Measurements from ENCODE around the gene HLA-DMA. TPM values are rescaled to one million over a fixed set of nuclear protein-coding genes. Genes with fewer than 3 reads are reported as not detected.

HLA-DMA gene
- total RNA-seq, 1 donor from 2014 or later: 4.7 TPM

DNA sequence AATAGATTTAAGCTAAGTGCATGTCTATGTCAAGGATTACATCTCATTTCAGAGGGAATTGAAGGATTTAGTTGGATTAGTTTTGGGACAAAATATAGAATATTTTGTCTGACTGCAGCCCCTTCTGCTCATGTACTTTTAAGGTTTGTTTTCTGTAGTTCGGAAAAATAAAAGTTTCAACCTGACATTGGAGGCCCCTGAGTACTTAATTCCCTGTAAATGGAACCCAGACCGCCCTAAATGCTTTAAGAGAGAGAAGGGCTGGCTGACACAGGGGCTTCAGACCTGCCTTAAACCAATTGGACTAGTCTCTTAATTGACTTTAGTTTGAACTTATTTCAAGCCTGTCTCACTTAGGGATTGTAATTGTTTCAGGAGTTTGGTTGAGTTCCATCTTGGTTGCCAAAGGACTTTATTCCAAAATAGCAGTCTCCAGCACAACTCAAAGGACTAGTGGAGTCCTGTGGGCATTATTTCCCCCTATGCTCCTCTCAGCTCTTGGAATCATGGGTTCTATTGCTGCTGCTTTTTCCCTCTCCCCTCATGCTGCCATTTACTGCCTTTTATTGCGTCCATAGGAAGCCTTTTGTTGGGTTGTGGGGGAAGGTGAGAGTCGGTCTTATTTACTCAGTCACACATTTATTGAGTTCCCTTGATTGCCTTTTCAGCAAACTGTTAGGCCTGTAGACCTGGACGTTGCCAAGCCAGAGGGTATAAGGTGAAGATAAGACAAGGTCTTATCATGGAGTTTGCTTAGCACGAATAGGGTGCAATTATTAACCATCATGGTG is 30.0 kb upstream of the HLA-DMA start:
- no peak for TF ChIP-seq CTCF (IDR thresholded peaks at IDR 0.05; ENCODE audit: insufficient read depth, low read length, poor library complexity, severe bottlenecking)
- peaks cover 4% of the 10 kb centered on the region for H3K36me3 ChIP-seq (ENCODE audit: control insufficient read depth, insufficient read depth, low read length)
- no peak overlapping the region for H3K4me3 ChIP-seq (ENCODE audit: low read depth, low read length)
- no peak for DNase-seq (ENCODE audit: low read depth)
- H3K27me3 ChIP-seq (ENCODE audit: control insufficient read depth, insufficient read depth, low read length): no peaks in the 10 kb centered on the region

- TF ChIP-seq CTCF (IDR thresholded peaks at IDR 0.05; ENCODE audit: insufficient read depth, low read length, poor library complexity, severe bottlenecking): no peak
- peaks cover 4% of the 10 kb centered on the region for H3K36me3 ChIP-seq (ENCODE audit: control insufficient read depth, insufficient read depth, low read length)
- H3K27me3 ChIP-seq (ENCODE audit: control insufficient read depth, insufficient read depth, low read length): no peaks in the 10 kb centered on the region
- no peak overlapping the region for H3K4me3 ChIP-seq (ENCODE audit: low read depth, low read length)
- DNase-seq (ENCODE audit: low read depth): no peak
Observed at GRCh38 chr6:32982084-32982701, 29.3 kb upstream of the HLA-DMA start.

DNA sequence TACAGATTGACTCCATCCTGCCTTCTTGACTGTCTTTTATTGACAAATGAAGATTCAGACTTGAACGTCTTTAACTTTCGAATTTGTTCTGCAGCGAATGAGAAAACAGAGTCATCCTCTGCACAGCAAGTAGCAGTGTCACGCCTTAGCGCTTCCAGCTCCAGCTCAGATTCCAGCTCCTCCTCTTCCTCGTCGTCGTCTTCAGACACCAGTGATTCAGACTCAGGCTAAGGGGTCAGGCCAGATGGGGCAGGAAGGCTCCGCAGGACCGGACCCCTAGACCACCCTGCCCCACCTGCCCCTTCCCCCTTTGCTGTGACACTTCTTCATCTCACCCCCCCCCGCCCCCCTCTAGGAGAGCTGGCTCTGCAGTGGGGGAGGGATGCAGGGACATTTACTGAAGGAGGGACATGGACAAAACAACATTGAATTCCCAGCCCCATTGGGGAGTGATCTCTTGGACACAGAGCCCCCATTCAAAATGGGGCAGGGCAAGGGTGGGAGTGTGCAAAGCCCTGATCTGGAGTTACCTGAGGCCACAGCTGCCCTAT is 27.7 kb upstream of the HLA-DMA start:
- DNase-seq (ENCODE audit: low read depth): no peak
- no peak for TF ChIP-seq CTCF (IDR thresholded peaks at IDR 0.05; ENCODE audit: insufficient read depth, low read length, poor library complexity, severe bottlenecking)
- Histone ChIP-seq H3K36me3 (ENCODE audit: control insufficient read depth, insufficient read depth, low read length) (peaks cover 6% of the 10 kb centered on the region), H3K27me3 (ENCODE audit: control insufficient read depth, insufficient read depth, low read length) (no peaks in the 10 kb centered on the region), H3K4me3 (ENCODE audit: low read depth, low read length) (no peak overlapping the region)

- DNase-seq (ENCODE audit: low read depth): no peak
- TF ChIP-seq CTCF (IDR thresholded peaks at IDR 0.05; ENCODE audit: insufficient read depth, low read length, poor library complexity, severe bottlenecking): no peak
- H3K27me3 ChIP-seq (ENCODE audit: control insufficient read depth, insufficient read depth, low read length): no peaks in the 10 kb centered on the region
- H3K4me3 ChIP-seq (ENCODE audit: low read depth, low read length): no peak overlapping the region
- peaks cover 6% of the 10 kb centered on the region for H3K36me3 ChIP-seq (ENCODE audit: control insufficient read depth, insufficient read depth, low read length)
Observed at GRCh38 chr6:32979720-32980487, 27.0 kb upstream of the HLA-DMA start.

DNA sequence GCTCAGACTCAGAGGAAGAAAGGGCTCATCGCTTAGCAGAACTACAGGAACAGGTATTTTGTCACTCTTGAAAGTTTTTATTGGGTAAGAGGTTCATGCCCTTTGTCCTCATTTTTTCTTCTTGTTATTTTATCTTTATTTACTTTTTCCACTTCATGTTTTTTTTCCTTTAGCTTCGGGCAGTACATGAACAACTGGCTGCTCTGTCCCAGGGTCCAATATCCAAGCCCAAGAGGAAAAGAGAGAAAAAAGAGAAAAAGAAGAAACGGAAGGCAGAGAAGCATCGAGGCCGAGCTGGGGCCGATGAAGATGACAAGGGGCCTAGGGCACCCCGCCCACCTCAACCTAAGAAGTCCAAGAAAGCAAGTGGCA is 25.0 kb upstream of the HLA-DMA start:
- Histone ChIP-seq H3K36me3 (ENCODE audit: control insufficient read depth, insufficient read depth, low read length) (peaks cover 12% of the 10 kb centered on the region), H3K4me3 (ENCODE audit: low read depth, low read length) (no peak overlapping the region), H3K27me3 (ENCODE audit: control insufficient read depth, insufficient read depth, low read length) (no peaks in the 10 kb centered on the region)
- no peak for TF ChIP-seq CTCF (IDR thresholded peaks at IDR 0.05; ENCODE audit: insufficient read depth, low read length, poor library complexity, severe bottlenecking)
- no peak for DNase-seq (ENCODE audit: low read depth)

Measured in kidney epithelial cell (primary cell).